Activated CD4-positive, alpha-beta T cell treated with anti-CD3 and anti-CD28 coated beads, Interleukin-2, amount 10 ng/mL, durations not matched to agents 24 days and 14 days (primary cell): Measurements from ENCODE around the gene DNAAF1. TPM values are rescaled to one million over a fixed set of nuclear protein-coding genes. Genes with fewer than 3 reads are reported as not detected.
"Not testable (repeated sequence)": the region's sequence is repeated elsewhere in the genome, so short reads cannot be mapped to it uniquely, and the experiment has no call there.

Experiments
- DNase-seq: peaks from one replicate; pipeline ENCODE4 v3.0.0; 2022
- H3K27ac Mint-ChIP-seq: one replicate; pipeline ENCODE4 v1.8.0; 2022; ENCODE audit warnings: mild to moderate bottlenecking, mixed read lengths
- H3K27me3 Mint-ChIP-seq: one replicate; pipeline ENCODE4 v1.8.0; 2022; ENCODE audit warnings: mixed read lengths
- H3K36me3 Mint-ChIP-seq: one replicate; pipeline ENCODE4 v1.8.0; 2022; ENCODE audit warnings: low read depth, mild to moderate bottlenecking, mixed read lengths
- H3K4me1 Mint-ChIP-seq: one replicate; pipeline ENCODE4 v1.8.0; 2021; ENCODE audit warnings: mixed read lengths
- H3K4me3 Mint-ChIP-seq: one replicate; pipeline ENCODE4 v1.8.0; 2022; ENCODE audit warnings: mild to moderate bottlenecking, moderate library complexity, mixed read lengths
- H3K9me3 Mint-ChIP-seq: one replicate; pipeline ENCODE4 v1.8.0; 2021; ENCODE audit warnings: mixed read lengths
- intact Hi-C: fragments of 100-400 bp; cut with micrococcal nuclease; formaldehyde crosslinking; loops from one replicate; pipeline ENCODE4 v1.15.1; 2023
- total RNA-seq: library from RNA; stranded (reverse); gene quantifications from 2 replicates; pipeline ENCODE4 v1.2.3, GENCODE V29; 2022

DNAAF1 gene
- total RNA-seq, 1 donor from 2014 or later, result not detected

GRCh38 chr16:84207251-84207650 lies 62.1 kb downstream of the DNAAF1 start:
- no peaks in the 10 kb centered on the region for H3K4me1 Mint-ChIP-seq
- H3K36me3 Mint-ChIP-seq, result no peaks in the 10 kb centered on the region
- H3K27me3 Mint-ChIP-seq, result no peaks in the 10 kb centered on the region
- no peak overlapping the region for H3K4me3 Mint-ChIP-seq
- no peak for DNase-seq
- H3K9me3 Mint-ChIP-seq, result no peaks in the 10 kb centered on the region
- intact Hi-C loops, result no loop called here
- H3K27ac Mint-ChIP-seq, result no peak overlapping the region

- Mint-ChIP-seq H3K4me3 (no peak overlapping the region), H3K36me3 (no peaks in the 10 kb centered on the region), H3K9me3 (no peaks in the 10 kb centered on the region), H3K27ac (no peak overlapping the region), H3K4me1 (no peaks in the 10 kb centered on the region), H3K27me3 (no peaks in the 10 kb centered on the region)
- no peak for DNase-seq
- intact Hi-C loops, result no loop called here
Measured at GRCh38 chr16:84207879-84208278, 62.8 kb downstream of the DNAAF1 start.

GRCh38 chr16:84209989-84210388 lies 64.9 kb downstream of the DNAAF1 start:
- Mint-ChIP-seq H3K4me1 (no peaks in the 10 kb centered on the region), H3K27me3 (no peaks in the 10 kb centered on the region), H3K36me3 (no peaks in the 10 kb centered on the region), H3K27ac (no peak overlapping the region), H3K9me3 (no peaks in the 10 kb centered on the region), H3K4me3 (no peak overlapping the region)
- no peak for DNase-seq
- intact Hi-C loops, result no loop called here

- intact Hi-C loops, result no loop called here
- Mint-ChIP-seq H3K4me3 (no peak overlapping the region), H3K36me3 (no peaks in the 10 kb centered on the region), H3K4me1 (no peaks in the 10 kb centered on the region), H3K27me3 (peaks cover under 1% of the 10 kb centered on the region), H3K27ac (no peak overlapping the region), H3K9me3 (no peaks in the 10 kb centered on the region)
- no peak for DNase-seq
Measured at GRCh38 chr16:84212154-84212553, 67.0 kb downstream of the DNAAF1 start.

- Mint-ChIP-seq H3K27me3 (peaks cover 1% of the 10 kb centered on the region), H3K36me3 (no peaks in the 10 kb centered on the region), H3K4me1 (no peaks in the 10 kb centered on the region), H3K9me3 (no peaks in the 10 kb centered on the region), H3K27ac (no peak overlapping the region), H3K4me3 (no peak overlapping the region)
- intact Hi-C loops, result no loop called here
- DNase-seq, result no peak
Measured at GRCh38 chr16:84212631-84213030, 67.5 kb downstream of the DNAAF1 start.

- DNase-seq, result no peak
- no peak overlapping the region for H3K4me3 Mint-ChIP-seq
- no peaks in the 10 kb centered on the region for H3K4me1 Mint-ChIP-seq
- intact Hi-C loops, result no loop called here
- peaks cover 3% of the 10 kb centered on the region for H3K27me3 Mint-ChIP-seq
- H3K36me3 Mint-ChIP-seq, result no peaks in the 10 kb centered on the region
- no peak overlapping the region for H3K27ac Mint-ChIP-seq
- H3K9me3 Mint-ChIP-seq, result no peaks in the 10 kb centered on the region
Measured at GRCh38 chr16:84214451-84215066, 69.5 kb downstream of the DNAAF1 start.

GRCh38 chr16:84215531-84215930 lies 70.4 kb downstream of the DNAAF1 start:
- Mint-ChIP-seq H3K9me3 (no peaks in the 10 kb centered on the region), H3K27ac (no peak overlapping the region), H3K36me3 (no peaks in the 10 kb centered on the region), H3K4me1 (no peaks in the 10 kb centered on the region), H3K27me3 (peaks cover 3% of the 10 kb centered on the region), H3K4me3 (no peak overlapping the region)
- DNase-seq, result no peak
- intact Hi-C loops, result no loop called here

GRCh38 chr16:84216144-84216543 lies 71.0 kb downstream of the DNAAF1 start:
- H3K9me3 Mint-ChIP-seq, H3K4me1 Mint-ChIP-seq, H3K27me3 Mint-ChIP-seq, H3K4me3 Mint-ChIP-seq, H3K27ac Mint-ChIP-seq, H3K36me3 Mint-ChIP-seq, intact Hi-C loops, DNase-seq: not testable (repeated sequence)

GRCh38 chr16:84218176-84218823 lies 73.2 kb downstream of the DNAAF1 start:
- DNase-seq, result no peak
- Mint-ChIP-seq H3K36me3 (no peaks in the 10 kb centered on the region), H3K4me3 (no peak overlapping the region), H3K9me3 (no peaks in the 10 kb centered on the region), H3K27ac (no peak overlapping the region), H3K4me1 (no peaks in the 10 kb centered on the region), H3K27me3 (peaks cover 3% of the 10 kb centered on the region)
- intact Hi-C loops, result no loop called here

- H3K27me3 Mint-ChIP-seq, result peaks cover 3% of the 10 kb centered on the region
- DNase-seq, result no peak
- H3K4me1 Mint-ChIP-seq, result no peaks in the 10 kb centered on the region
- no peaks in the 10 kb centered on the region for H3K9me3 Mint-ChIP-seq
- no peaks in the 10 kb centered on the region for H3K36me3 Mint-ChIP-seq
- H3K4me3 Mint-ChIP-seq, result no peak overlapping the region
- no peak overlapping the region for H3K27ac Mint-ChIP-seq
- intact Hi-C loops, result no loop called here
Measured at GRCh38 chr16:84218956-84219355, 73.8 kb downstream of the DNAAF1 start.

- intact Hi-C loops, result no loop called here
Measured at GRCh38 chr16:84220851-84221250, 75.7 kb downstream of the DNAAF1 start.

GRCh38 chr16:84223456-84223855 lies 78.3 kb downstream of the DNAAF1 start:
- Mint-ChIP-seq H3K36me3 (no peaks in the 10 kb centered on the region), H3K9me3 (no peaks in the 10 kb centered on the region), H3K27me3 (peaks cover 2% of the 10 kb centered on the region), H3K4me1 (no peaks in the 10 kb centered on the region), H3K27ac (no peak overlapping the region), H3K4me3 (no peak overlapping the region)
- intact Hi-C loops, result no loop called here
- no peak for DNase-seq

More at GRCh38 chr16:84220851-84221250, 75.7 kb downstream of the DNAAF1 start:
- H3K27ac Mint-ChIP-seq, result peak overlapping the region; percentile 2
- H3K9me3 Mint-ChIP-seq, result no peaks in the 10 kb centered on the region
- H3K27me3 Mint-ChIP-seq, result peaks cover 3% of the 10 kb centered on the region
- H3K36me3 Mint-ChIP-seq, result no peaks in the 10 kb centered on the region
- no peak for DNase-seq
- no peak overlapping the region for H3K4me3 Mint-ChIP-seq
- H3K4me1 Mint-ChIP-seq, result no peaks in the 10 kb centered on the region

GRCh38 chr16:84224554-84224953 lies 79.4 kb downstream of the DNAAF1 start:
- Mint-ChIP-seq H3K9me3 (no peaks in the 10 kb centered on the region), H3K4me3 (no peak overlapping the region), H3K4me1 (no peaks in the 10 kb centered on the region), H3K36me3 (no peaks in the 10 kb centered on the region), H3K27me3 (no peaks in the 10 kb centered on the region), H3K27ac (no peak overlapping the region)
- DNase-seq, result no peak
- intact Hi-C loops, result no loop called here

GRCh38 chr16:84225126-84225525 lies 80.0 kb downstream of the DNAAF1 start:
- Mint-ChIP-seq H3K27me3 (no peaks in the 10 kb centered on the region), H3K9me3 (no peaks in the 10 kb centered on the region), H3K4me3 (no peak overlapping the region), H3K27ac (no peak overlapping the region), H3K36me3 (no peaks in the 10 kb centered on the region), H3K4me1 (no peaks in the 10 kb centered on the region)
- intact Hi-C loops, result no loop called here
- no peak for DNase-seq

GRCh38 chr16:84225571-84225970 lies 80.5 kb downstream of the DNAAF1 start:
- Mint-ChIP-seq H3K27me3 (no peaks in the 10 kb centered on the region), H3K27ac (no peak overlapping the region), H3K4me1 (no peaks in the 10 kb centered on the region)

More at GRCh38 chr16:84225571-84225970, 80.5 kb downstream of the DNAAF1 start:
- Mint-ChIP-seq H3K4me3 (no peak overlapping the region), H3K36me3 (no peaks in the 10 kb centered on the region), H3K9me3 (no peaks in the 10 kb centered on the region)
- intact Hi-C loops, result no loop called here
- DNase-seq, result no peak
